NCI-H2081 treated with DMSO at 0.1 percent for 48 hours (cell line): ENCODE data around the gene ACOT11.

ENCODE experiments used
- DNase-seq: peaks from one replicate; lab custom pipeline; 2025; lab: John Stamatoyannopoulos, UW

Gene ACOT11

GRCh38 chr1:54645806-54646676 is 98.0 kb downstream of the ACOT11 start:
- DNase-seq = no peak

- DNase-seq = no peak
These were observed 101.3 kb downstream of the ACOT11 start for GRCh38 chr1:54649130-54649898.

- no peak for DNase-seq
These were observed 101.9 kb downstream of the ACOT11 start for GRCh38 chr1:54649921-54650320.

- no peak for DNase-seq
These were observed 102.4 kb downstream of the ACOT11 start for GRCh38 chr1:54650417-54650816.

GRCh38 chr1:54651608-54652007 is 103.6 kb downstream of the ACOT11 start:
- no peak for DNase-seq

- DNase-seq = no peak
These were observed 104.1 kb downstream of the ACOT11 start for GRCh38 chr1:54652168-54652567.

GRCh38 chr1:54653036-54653435 is 105.0 kb downstream of the ACOT11 start:
- DNase-seq = no peak

GRCh38 chr1:54658164-54658913 is 110.3 kb downstream of the ACOT11 start:
- DNase-seq = no peak
